Skin epidermis (tissue), 12 donors: ENCODE data around the gene YY1AP1.
"Not testable (repeated sequence)": the region's sequence is repeated elsewhere in the genome, so short reads cannot be mapped to it uniquely, and the experiment has no call there.

ENCODE experiments used
- H3K27ac ChIP-seq, 21 experiments: fragments of 200-600 bp; sonication (generic) in 11 of 21; one replicate each; pipeline ENCODE4 v1.5.0; 2020; ENCODE audit warnings: mild to moderate bottlenecking in 3 of 21, inconsistent platforms in 2 of 21, moderate library complexity in 2 of 21
- H3K4me3 ChIP-seq, 7 experiments: fragments of 200-600 bp; sonication (generic) in 2 of 7; one replicate each; pipeline ENCODE4 v1.5.0; 2020; ENCODE audit warnings: inconsistent platforms in 2 of 7, mild to moderate bottlenecking in 2 of 7, moderate library complexity in 1 of 7

Gene YY1AP1

GRCh38 chr1:155688324-155689080, at the start of gene YY1AP1:
TSS of gene YY1AP1 (minus strand) at chr1:155688774. CDS start at chr1:155680436, 8,338 bp downstream.
- H3K27ac ChIP-seq = peak within 1 kb of the TSS; percentile 95 to 100 (median 99)
- peak within 1 kb of the TSS; percentile 67 to 98 (median 87) for H3K4me3 ChIP-seq

- peak overlapping the region in 1 of 21 experiments; percentile 39 for H3K27ac ChIP-seq
- no peak overlapping the region for H3K4me3 ChIP-seq
Observed at GRCh38 chr1:155729031-155729898, 40.7 kb upstream of the YY1AP1 start.

GRCh38 chr1:155725142-155725541, 36.6 kb upstream of the YY1AP1 start:
- Histone ChIP-seq H3K4me3 (no peak overlapping the region), H3K27ac (no peak overlapping the region)

DNA sequence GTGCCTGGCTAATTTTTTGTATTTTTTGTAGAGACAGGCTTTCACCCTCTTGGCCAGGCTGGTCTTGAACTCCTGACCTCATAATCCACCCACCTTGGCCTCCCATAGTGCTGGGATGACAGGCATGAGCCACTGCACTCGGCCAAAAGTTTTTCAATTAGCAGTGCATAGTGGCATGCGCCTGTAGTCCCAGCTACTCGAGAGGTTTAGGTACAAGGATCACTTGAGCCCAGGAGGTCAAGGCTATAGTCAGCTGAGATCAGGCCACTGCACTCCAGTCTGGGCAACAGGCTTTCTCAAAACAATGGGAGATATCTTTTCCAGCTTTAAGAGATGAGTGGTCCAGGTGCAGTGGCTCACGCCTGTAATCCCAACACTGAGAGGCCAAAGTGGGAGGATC, 31.1 kb upstream of the YY1AP1 start:
- Histone ChIP-seq H3K27ac (no peak overlapping the region), H3K4me3 (no peak overlapping the region)

- H3K27ac ChIP-seq, H3K4me3 ChIP-seq: not testable (repeated sequence)
Observed at GRCh38 chr1:155718524-155719115, 30.0 kb upstream of the YY1AP1 start.

DNA sequence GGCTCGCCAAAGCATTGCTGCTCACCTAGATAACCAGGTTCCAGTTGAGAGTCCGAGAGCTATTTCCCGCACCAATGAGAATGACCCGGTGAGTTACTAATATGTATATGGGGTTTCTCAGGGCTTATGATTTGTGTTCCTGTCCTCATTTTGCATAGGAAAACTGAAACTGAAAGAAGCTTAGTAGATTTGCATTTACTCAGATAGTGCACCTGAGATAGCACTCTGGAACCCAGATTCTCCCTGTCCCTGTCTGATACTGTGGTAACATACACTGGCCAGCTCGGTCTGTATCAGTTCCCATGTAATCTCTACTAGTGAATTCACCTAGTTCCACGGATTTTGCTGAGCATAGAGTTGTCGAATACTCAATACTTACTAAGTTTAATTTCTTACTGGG, 28.5 kb upstream of the YY1AP1 start:
- no peak overlapping the region for H3K4me3 ChIP-seq
- no peak overlapping the region for H3K27ac ChIP-seq

GRCh38 chr1:155715777-155716176, 27.2 kb upstream of the YY1AP1 start:
- Histone ChIP-seq H3K4me3 (no peak overlapping the region), H3K27ac (no peak overlapping the region)

- H3K4me3 ChIP-seq = not testable (repeated sequence)
Observed at GRCh38 chr1:155715056-155715455, 26.5 kb upstream of the YY1AP1 start.

DNA sequence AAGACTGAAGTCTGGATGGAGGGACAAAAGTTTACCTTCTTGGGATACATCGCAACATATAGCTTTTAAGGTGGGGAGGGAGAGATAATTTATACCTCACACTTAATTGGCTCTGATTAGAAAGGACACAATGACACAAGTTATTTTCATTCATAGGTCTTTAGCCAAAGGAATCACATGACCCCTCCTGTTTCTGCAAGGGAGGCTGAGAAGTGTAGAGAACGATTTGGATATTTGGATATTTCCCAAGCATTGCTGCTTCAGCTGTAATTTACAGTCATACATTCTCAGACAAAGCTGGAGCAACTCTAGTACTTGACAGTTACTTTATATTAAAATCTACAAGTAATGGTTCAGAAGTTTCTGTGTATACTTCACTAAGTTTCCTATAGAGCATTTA, 24.5 kb upstream of the YY1AP1 start:
- H3K27ac ChIP-seq = no peak overlapping the region
- H3K4me3 ChIP-seq = no peak overlapping the region

More at GRCh38 chr1:155715056-155715455, 26.5 kb upstream of the YY1AP1 start:
- not testable (repeated sequence) for H3K27ac ChIP-seq

GRCh38 chr1:155712636-155713035, 24.1 kb upstream of the YY1AP1 start:
- not testable (repeated sequence) for H3K27ac ChIP-seq, H3K4me3 ChIP-seq

DNA sequence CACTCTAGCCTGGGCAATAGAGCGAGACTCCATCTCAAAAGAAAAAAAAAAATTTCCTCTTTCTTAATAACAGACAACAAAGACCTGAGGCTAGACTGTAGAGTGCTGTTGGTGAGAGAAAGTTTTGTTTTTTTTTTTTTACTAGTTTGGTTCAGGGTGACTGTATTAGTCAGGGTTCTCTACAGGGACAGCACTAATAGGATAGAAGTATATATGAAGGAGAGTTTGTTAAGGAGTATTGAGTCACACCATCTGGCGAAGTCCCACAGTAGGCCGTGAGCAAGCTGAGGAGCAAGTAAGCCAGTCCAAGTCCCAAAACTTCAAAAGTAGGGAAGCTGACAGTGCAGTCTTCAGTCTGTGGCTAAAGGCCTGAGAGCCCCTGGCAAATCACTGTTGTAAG, 22.9 kb upstream of the YY1AP1 start:
- not testable (repeated sequence) for H3K27ac ChIP-seq, H3K4me3 ChIP-seq

- Histone ChIP-seq H3K4me3 (no peak overlapping the region), H3K27ac (no peak overlapping the region)
Observed at GRCh38 chr1:155709391-155709790, 20.8 kb upstream of the YY1AP1 start.

- H3K27ac ChIP-seq = no peak overlapping the region
- no peak overlapping the region for H3K4me3 ChIP-seq
Observed at GRCh38 chr1:155706139-155706538, 17.6 kb upstream of the YY1AP1 start.

- H3K27ac ChIP-seq, H3K4me3 ChIP-seq: not testable (repeated sequence)
Observed at GRCh38 chr1:155704414-155704813, 15.8 kb upstream of the YY1AP1 start.

GRCh38 chr1:155703216-155703615, 14.6 kb upstream of the YY1AP1 start:
- no peak overlapping the region for H3K4me3 ChIP-seq
- H3K27ac ChIP-seq = no peak overlapping the region

- H3K4me3 ChIP-seq = not testable (repeated sequence)
- H3K27ac ChIP-seq = peak overlapping the region in 1 of 21 experiments; percentile 29
Observed at GRCh38 chr1:155701675-155702074, 13.1 kb upstream of the YY1AP1 start.

DNA sequence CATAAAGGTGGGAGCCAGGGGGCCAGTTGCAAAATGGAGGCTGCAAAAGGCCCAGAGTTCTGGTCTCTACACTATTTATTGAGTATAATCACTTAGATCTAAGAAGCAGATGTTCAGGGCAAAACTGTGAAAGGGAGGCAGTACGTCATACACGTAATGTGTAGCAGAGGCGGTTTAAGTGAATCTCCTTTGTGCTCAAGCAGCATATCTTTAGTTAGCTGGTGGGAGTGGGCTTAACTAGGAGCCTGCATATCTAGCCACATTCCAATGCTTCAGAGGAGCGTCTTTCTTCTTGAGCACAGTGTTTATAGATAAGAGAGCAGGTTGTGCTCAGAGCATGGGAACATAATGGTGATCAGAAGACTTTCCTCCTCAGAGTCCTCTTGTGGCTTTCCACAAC, 10.5 kb upstream of the YY1AP1 start:
- not testable (repeated sequence) for H3K4me3 ChIP-seq, H3K27ac ChIP-seq

- H3K4me3 ChIP-seq = no peak overlapping the region
- H3K27ac ChIP-seq = no peak overlapping the region
Observed at GRCh38 chr1:155698382-155699038, 9.9 kb upstream of the YY1AP1 start.

- not testable (repeated sequence) for H3K4me3 ChIP-seq, H3K27ac ChIP-seq
Observed at GRCh38 chr1:155697616-155698015, 9.0 kb upstream of the YY1AP1 start.

DNA sequence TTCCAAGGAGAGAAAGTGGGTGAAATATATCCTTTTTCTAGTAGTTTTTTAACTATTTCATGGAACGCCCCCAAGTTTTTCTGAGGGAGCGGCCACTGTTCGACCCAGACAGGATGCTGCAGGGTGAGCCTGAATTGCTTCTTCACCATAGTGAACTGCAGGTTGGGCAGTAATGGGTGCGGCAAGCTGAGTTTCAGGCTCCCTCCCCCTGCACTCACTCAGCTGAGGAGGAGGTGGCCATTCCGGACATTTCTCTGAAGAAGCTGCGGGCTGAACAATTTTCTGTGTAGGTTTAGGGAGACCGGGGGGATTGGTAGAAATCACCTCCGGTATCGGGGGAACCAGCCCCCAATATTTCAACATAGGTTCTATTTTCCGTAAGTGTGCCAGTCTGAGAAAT, 8.5 kb upstream of the YY1AP1 start:
- no peak overlapping the region for H3K27ac ChIP-seq
- H3K4me3 ChIP-seq = no peak overlapping the region
